Bone marrow (tissue), 2 donors: Measurements from ENCODE around the gene DAO.

Experiments
- DNase-seq, 2 donors: peaks; one replicate each; lab custom pipeline; 2025; lab: John Stamatoyannopoulos, UW

DAO gene

GRCh38 chr12:108875682-108876361 lies 4.1 kb upstream of the DAO start:
- DNase-seq = peak in 1 of 2 donors; percentile 64

DNA sequence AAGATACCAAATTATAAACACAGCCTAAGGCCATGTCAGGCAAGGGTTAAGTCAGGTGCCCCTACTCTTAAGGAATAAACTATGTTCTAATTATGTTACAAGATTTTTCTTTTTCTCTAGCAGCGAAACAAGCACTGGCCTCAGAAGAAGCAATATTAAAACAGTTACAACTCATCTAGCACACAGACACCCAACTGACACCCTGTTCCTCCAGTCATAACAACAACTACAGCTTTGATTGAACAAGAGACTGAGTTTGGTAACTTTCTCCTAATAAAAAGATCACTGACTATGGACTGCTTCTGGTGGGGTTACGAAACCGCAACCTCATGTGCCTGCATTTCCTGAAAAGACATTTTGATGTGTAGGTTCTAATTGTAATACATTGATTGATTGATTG lies 3.3 kb upstream of the DAO start:
- DNase-seq = no peak

GRCh38 chr12:108881953-108882352 lies 2.1 kb downstream of the DAO start:
- no peak for DNase-seq

GRCh38 chr12:108884116-108885012 lies 4.5 kb downstream of the DAO start:
- DNase-seq = peak; percentile 33 to 37

DNA sequence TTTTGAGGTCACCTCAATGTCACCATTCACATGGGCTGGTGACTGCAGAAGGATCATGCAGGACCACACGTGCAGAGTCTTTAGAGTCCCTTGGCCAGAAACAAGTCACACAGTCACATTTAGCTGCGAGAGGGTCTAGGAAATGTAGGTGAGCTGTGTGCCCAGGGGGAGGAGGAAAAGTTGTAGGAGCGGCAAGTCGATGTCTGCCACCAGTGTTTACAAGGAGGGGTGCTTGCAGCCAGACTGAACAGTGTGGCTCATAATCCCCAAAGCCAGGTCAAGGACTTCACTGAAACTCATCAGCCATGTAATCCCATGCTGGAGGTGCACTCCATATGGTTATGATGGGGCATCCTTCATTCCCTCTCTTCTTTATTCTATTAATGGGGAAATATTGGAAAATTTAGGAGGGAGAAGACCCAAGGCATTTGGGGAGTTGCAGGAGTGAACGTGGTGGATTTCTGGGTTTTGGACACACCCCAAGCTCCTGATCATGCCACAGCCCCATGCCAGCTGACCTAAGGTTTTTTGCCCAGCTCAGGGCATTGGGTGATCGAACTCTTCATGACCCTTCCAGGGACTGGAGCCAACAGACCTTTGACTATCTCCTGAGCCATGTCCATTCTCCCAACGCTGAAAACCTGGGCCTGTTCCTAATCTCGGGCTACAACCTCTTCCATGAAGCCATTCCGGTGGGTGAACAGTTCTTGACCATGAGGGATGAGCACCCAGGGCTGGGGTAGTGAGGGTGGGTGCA lies 7.2 kb downstream of the DAO start:
- DNase-seq = no peak

DNA sequence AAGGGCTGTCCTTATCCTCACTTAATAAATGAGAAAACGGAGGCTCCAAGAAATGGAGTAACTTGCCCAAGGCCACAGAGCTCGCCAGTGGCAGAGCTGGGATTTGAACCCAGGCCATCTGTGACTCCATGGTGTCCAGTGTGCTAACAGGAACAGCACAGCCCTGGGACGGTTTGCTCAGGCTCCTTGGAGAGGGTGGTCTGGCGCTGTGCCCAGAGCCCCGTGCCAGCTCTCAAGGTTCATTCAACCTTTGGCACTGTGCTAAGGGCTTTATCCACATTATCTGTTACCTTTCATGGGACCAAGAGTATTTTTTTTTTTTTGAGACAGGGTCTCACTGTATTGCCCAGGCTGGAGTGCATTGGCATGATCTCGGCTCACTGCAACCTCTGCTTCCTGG lies 8.1 kb downstream of the DAO start:
- DNase-seq = no peak

- DNase-seq = no peak
Observed at GRCh38 chr12:108890208-108890607, 10.3 kb downstream of the DAO start.

GRCh38 chr12:108895220-108895802 lies 15.4 kb downstream of the DAO start:
- DNase-seq = no peak

DNA sequence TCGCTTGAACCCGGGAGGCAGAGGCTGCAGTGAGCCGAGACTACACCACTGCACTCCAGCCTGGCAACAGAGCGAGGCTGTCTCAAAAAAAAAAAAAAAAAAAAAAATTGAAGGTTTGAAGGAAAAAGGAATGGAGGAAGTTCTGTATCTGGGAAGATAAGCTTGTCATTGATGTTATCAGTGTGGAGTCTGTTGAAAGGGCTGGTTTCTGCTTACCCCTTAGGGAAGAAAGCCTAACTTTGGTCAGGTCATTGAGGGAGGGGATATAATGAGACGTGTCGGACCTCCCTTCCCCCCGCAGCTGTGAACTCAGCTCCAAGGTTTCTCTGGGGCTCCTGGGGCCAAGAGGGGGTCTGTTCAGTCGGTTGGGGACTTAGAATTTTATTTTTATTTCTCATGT lies 16.4 kb downstream of the DAO start:
- peak in 1 of 2 donors; percentile 46 for DNase-seq

DNA sequence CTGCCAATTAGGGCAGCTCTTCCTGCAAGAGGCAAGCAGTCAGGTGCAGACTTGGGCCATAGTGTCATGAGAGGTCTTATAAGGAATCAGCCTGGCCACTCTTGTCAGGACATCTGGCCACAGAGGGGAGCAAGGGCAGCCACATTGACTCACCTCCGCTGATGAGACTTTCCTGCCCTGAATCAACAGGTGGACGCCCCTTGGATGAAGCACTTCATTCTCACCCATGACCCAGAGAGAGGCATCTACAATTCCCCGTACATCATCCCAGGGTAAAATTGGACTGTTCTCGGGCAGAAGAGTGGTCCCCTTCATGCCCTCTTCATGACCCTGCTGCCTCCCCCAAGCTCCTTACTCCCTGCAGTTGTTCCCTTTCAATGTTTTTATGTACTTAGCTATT lies 16.9 kb downstream of the DAO start:
- DNase-seq = no peak

- DNase-seq = no peak
Observed at GRCh38 chr12:108899145-108899544, 19.3 kb downstream of the DAO start.

DNA sequence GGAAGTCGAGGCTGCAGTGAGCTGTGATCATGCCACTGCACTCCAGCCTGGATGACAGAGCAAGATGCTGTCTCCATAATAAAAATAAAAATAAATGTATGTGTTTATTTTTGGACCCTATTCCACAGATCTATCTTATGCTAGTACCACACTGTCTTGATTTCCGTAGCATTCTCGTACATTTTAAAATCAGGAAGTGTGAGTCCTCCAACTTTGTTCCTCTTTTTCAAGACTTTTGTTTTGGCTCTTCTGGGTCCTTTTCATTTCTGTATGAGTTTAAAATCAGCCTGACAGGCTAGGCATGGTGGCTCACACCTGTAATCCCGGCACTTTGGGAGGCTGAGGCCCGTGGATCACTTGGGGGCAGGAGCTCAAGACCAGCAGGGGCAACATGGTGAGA lies 25.8 kb downstream of the DAO start:
- peak in 1 of 2 donors; percentile 89 for DNase-seq

DNA sequence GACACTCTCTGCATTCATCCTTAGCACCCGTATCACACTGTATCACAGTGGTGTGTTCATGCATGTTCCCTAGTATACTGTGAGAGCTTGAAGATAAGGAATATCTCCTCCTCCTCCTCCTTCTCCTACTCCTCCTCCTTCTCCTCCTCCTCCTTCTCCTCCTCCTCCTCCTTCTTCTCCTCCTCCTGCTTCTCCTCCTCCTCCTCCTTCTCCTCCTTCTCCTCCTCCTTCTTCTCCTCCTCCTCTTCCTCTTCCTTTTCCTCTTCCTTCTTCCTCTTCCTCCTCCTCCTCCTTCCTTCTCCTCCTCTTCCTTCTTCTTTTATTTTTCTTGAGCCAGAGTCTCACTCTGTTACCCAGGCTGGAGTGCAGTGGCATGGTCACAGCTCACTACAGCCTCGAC lies 27.1 kb downstream of the DAO start:
- no peak for DNase-seq

DNA sequence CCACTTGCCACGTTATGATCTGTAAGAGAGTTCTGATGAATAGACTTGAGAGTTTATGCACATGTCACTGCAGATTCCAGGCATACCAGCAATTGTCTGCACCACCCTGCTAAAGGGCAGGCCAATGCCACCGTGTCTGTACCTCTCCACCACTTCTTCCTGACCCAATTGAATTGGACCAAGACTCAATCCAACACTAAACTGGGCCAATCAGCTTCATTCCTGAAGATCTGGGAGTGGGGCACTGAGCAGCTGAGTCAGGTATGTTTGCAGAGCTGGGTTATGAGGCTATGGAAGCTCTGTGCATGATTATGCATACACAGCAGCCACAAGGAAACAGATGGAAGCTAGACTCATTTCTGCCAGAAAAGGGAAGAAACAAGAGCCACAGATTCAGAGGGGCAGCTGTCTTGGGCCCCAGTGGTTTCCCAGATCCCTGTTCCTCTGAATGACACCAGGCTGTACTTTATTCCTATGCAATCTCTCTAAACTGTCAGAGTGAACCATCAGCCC lies 28.0 kb downstream of the DAO start:
- peak in 1 of 2 donors; percentile 93 for DNase-seq

DNA sequence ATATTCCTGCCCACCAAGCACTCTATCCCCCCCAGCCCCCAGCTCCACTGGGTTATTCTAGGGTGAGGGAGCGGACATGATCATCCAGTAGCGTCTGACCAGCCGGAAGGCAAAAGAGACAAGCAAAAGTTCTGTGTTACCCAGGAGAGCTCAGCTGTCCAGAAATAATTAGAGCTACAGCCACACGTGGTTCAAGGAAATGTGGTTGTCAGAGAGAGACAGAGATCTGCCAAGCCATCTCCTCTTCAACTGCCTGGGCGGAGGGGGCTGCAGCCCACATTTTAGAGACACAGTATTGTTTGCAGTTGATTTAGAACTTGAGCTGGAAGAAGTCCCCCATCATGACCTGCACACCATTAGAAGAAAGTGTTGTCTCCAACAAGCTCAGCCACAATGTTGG lies 30.4 kb downstream of the DAO start:
- DNase-seq = no peak

DNA sequence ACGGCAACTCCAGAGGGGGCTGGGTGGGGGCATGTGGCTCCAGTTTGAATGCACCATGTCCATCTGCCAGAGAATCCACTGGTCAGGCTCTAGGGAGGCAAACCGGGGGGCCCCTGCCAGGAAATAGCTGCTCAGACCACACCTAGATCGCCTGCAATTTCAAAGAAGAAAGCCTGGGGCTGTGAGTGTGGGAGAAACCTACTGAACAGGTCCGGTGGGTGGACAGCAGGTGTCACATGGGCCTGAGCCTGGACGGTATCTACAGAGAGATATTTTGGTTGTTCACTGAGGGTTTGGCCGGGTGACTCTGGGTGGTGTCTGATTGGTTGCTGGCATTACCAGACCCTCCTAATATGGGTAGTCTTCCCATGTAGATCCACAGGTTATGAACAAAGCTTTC lies 32.0 kb downstream of the DAO start:
- no peak for DNase-seq

DNA sequence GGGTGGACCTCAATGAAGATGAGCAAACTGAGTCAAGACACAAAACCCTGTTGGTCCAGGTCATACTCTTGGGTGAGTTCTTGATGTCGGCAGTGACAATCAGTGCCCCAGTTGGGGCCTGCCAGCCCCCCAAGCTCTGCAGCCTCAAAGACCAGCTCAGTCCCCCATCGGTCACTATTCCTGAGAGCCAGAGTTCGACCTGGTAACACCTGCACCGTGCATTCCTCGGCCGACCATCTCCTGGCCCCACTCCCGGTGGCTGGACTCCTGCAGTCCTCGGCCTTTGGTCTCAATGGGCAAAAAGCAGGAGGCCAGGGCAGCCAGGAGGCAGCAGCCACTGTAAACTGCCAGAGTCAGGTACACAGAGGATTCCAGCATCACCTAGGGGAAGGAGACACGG lies 32.5 kb downstream of the DAO start:
- no peak for DNase-seq

GRCh38 chr12:108914121-108914531 lies 34.2 kb downstream of the DAO start:
- peak; percentile 5 to 90 for DNase-seq

GRCh38 chr12:108915632-108916133 lies 35.8 kb downstream of the DAO start:
- DNase-seq = no peak

DNA sequence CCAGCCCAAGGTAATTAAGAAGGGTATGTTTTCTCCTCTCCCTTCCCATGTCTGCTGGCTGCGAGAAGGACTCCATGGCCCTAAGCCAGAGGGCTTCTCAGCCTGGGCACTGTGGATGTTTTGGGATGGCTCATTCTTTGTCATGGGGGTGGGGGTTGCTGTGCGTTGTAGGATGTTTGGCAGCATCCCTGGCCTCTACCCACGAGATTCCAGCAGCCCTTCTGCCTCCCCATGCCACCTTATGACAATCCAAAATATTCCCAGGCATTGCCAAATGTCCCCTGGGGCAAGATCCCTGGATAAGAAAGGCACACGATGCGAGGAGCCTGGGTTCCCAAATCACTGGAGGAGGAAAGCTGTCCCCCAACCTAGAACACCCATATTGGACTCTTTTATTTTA lies 36.4 kb downstream of the DAO start:
- no peak for DNase-seq

- DNase-seq = no peak
Observed at GRCh38 chr12:108918206-108918605, 38.3 kb downstream of the DAO start.
